Fibroblast of gingiva (primary cell): ENCODE measurements around the gene SLC30A3.

Experiments
- DNase-seq: peaks from one replicate; pipeline ENCODE4 v3.0.0-alpha.2; 2011; ENCODE audit warnings: low read depth

The SLC30A3 gene

GRCh38 chr2:27258051-27258450, 4.8 kb downstream of the SLC30A3 start:
- no peak for DNase-seq

- DNase-seq: no peak
Measured at GRCh38 chr2:27256855-27257454, 5.9 kb downstream of the SLC30A3 start.

- DNase-seq: peak; percentile 64
Measured at GRCh38 chr2:27255660-27256059, 7.2 kb downstream of the SLC30A3 start.

- no peak for DNase-seq
Measured at GRCh38 chr2:27255187-27255586, 7.7 kb downstream of the SLC30A3 start.

GRCh38 chr2:27251766-27252165, 11.1 kb downstream of the SLC30A3 start:
- no peak for DNase-seq

- DNase-seq: no peak
Measured at GRCh38 chr2:27250652-27251379, 12.0 kb downstream of the SLC30A3 start.

- peak; percentile 22 for DNase-seq
Measured at GRCh38 chr2:27249891-27250651, 12.8 kb downstream of the SLC30A3 start.

GRCh38 chr2:27249159-27249890, 13.5 kb downstream of the SLC30A3 start:
- DNase-seq: no peak

GRCh38 chr2:27247893-27248292, 15.0 kb downstream of the SLC30A3 start:
- DNase-seq: no peak

- no peak for DNase-seq
Measured at GRCh38 chr2:27245626-27246025, 17.2 kb downstream of the SLC30A3 start.

GRCh38 chr2:27245116-27245515, 17.7 kb downstream of the SLC30A3 start:
- no peak for DNase-seq

GRCh38 chr2:27243391-27244130, 19.3 kb downstream of the SLC30A3 start:
- DNase-seq: no peak

- no peak for DNase-seq
Measured at GRCh38 chr2:27242614-27242951, 20.3 kb downstream of the SLC30A3 start.

GRCh38 chr2:27241761-27242613, 20.9 kb downstream of the SLC30A3 start:
- DNase-seq: no peak

- DNase-seq: no peak
Measured at GRCh38 chr2:27240406-27240805, 22.4 kb downstream of the SLC30A3 start.

- no peak for DNase-seq
Measured at GRCh38 chr2:27238976-27239375, 23.9 kb downstream of the SLC30A3 start.

GRCh38 chr2:27237341-27237945, 25.4 kb downstream of the SLC30A3 start:
- no peak for DNase-seq

- no peak for DNase-seq
Measured at GRCh38 chr2:27236626-27237025, 26.2 kb downstream of the SLC30A3 start.

- DNase-seq: no peak
Measured at GRCh38 chr2:27236136-27236535, 26.7 kb downstream of the SLC30A3 start.

GRCh38 chr2:27233341-27233740, 29.5 kb downstream of the SLC30A3 start:
- DNase-seq: no peak
